ENCODE measurements around the gene RHOB.

Gene RHOB

DNA sequence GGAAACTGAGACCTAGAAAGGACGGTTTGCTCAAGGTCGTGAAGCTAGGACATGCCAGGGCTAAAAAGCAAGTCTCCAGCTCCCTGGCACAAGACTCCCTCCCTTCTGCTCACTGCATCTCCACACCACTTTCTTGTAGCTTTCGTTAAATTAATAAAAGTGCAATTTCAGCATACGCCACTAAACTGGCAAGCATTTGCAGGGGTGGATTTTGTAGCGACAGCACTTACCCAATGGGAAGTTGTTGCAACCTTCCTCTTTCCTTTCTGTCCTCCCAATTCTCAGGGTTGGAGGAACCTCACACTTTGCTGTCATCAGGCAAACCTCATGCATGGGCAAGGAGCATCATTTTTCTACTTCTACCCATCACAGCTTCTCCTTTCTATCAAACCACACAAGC lies 7.4 kb upstream of the RHOB start:
- DNase-seq = no peak

DNA sequence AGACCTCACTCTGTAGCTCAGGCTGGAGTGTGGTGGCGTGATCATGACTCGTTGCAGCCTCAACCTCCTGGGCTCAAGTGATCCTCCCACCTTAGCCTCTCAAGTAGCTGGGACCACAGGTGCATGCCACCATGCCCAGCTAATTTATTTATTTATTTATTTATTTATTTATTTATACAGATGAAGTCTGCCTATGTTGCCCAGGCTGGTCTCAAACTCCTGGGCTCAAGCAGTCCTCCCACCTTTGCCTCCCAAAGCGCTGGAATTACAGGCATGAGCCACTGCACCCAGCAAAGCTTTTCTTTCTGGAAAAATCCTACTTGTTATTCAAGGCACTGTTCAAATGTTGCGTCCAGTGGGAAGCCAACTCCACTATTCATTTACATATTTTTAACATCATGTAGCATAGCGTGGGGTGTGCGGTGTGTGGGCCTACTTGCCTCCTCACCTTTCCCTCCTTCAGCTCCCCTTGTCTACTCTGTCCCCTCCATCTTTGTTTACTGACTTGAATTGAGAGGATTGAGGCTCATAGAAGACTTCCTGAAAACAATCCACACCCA lies 6.8 kb upstream of the RHOB start:
- DNase-seq = no peak

DNA sequence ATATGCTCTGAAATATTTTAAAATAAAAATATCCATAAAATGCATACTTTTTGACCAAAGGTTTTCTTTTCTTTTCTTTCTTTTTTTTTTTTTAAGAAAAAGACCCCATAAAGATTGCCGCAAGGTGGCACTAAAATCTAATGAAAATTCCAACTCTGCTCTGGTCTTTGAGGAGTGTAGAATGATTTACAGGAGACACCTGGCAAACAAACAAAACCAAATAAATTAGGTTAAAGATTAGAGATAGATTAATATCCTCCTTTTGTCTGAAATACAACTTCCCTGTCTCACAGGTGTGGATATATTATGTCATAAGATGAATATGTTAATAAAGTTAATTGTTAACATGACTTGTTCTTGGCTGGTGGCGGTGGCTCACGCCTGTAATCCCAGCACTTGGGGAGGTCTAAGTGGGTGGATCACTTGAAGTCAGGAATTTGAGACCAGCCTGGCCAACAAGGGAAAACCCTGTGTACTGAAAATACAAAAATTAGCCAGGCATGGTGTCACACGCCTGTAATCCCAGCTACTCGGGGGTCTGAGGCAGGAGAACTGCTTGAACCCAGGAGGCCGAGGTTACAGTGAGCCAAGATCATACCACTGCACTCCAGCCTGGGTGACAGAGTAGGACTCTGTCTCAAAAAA lies 3.5 kb upstream of the RHOB start:
- peak; percentile 87 for DNase-seq

DNA sequence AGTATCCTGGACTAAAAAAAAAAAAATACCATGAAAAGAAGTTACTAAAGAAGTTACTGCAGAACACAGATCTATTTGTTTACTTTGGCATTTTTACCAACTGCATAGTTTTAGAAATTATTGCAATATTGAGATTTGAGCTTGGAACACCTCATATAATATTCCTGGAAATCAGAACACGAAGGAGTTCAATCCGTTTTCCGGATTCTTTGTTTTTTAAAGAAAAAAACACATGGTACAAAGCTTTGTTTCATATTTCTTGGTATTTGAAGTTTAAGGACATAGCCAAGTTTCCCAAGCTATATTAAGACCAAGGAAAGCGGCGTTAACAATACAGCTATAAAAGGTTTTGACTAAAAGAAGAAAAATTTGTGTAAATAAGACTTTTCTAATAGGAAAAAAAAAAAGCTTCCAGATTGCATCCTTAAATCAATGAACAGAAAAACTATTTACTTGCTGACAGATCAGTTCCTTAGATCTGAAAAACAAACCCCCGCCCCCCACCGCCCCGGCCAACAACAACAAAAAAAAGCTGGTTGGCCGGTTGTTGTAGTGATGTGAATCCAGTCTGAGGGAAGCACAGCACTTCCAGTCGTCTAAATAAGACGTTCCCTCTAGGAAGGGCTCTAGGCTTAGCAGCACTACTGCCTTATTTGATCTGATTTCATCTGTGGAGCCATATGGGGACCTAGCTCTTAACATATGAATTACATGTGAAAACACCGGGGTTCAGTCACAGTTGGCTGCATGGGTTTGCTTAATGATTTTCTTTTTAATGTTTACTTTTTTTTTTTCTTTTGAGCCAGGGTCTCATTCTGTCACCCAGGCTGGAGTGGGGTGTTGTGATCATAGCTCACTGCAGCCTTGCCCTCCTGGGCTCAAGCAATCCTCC lies 2.5 kb upstream of the RHOB start:
- peak; percentile 21 for DNase-seq

DNA sequence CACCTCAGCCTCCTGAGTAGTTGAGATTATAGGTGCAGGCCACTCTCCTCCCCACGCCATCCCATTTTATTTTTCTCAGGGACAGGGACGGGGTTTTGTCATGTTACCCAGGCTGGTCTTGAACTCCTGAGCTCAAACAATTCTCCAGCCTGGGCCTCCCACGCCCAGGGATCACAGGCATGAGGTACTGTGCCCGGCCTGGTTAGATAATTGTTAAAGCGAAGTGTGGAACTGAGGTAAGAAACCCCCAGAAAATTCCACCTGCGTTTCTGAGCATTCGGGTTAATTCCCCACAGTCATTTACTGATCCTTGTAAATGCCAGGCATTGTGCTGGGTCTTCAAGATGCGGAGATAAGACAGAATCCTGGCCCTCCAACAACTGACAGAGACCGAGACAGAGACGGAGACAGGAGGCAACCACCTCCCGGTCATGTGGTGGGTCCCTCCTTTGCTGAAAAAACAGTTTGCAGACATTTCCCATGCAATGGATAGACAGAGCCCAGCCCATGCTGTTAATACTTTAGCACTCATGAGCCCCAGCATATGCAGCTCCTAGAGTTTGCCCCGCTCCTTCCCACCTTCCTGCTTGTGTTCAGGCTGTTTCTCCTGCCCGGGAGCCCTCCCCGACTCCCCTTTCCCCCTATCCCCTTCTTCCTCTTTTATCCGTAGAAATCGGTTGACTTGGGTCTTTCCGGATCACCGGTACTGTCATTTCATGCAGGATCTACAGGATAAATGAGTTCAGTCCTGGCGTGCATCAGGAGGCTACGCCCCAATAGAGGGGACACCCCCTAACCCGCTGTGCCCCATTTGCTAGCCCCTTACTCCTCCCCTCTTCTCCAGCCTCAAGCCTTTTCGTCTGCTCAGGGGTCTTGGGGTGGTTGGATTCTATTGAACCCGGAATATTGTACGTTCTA lies 1.6 kb upstream of the RHOB start:
- DNase-seq = no peak

DNA sequence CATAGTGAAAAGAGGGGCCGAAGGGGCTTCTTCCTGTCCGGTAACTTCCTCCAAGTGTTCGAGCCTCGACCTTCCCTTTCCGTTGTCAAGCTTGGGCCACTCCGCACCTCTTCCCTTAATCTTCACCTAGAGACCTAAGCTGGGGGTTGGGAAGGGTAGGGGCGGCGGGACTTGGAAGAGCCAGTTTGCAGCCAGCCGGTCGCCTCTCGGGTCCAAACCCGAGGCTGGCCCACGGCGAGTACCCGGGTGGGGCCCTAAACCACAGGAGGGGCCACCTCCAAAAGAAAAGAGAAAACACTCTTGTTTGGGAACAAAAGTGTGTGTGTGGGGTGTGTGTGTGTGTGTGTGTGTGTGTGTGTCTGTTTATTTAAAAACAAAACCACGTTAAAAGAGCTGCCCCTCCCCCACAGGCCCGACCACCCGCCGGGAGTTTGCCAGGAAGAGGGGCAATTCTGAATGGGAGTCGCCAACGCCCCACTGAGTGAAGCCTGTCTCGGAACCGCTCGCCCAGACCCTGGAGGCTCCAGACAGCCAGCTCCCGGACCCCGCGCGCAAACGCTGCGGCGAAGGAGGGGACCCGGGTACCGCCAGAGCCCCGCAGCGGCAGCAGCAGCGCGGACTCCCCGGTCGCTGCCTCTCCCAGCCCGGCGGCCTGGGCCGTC lies 488 bp upstream of the RHOB start:
- no peak for DNase-seq

DNA sequence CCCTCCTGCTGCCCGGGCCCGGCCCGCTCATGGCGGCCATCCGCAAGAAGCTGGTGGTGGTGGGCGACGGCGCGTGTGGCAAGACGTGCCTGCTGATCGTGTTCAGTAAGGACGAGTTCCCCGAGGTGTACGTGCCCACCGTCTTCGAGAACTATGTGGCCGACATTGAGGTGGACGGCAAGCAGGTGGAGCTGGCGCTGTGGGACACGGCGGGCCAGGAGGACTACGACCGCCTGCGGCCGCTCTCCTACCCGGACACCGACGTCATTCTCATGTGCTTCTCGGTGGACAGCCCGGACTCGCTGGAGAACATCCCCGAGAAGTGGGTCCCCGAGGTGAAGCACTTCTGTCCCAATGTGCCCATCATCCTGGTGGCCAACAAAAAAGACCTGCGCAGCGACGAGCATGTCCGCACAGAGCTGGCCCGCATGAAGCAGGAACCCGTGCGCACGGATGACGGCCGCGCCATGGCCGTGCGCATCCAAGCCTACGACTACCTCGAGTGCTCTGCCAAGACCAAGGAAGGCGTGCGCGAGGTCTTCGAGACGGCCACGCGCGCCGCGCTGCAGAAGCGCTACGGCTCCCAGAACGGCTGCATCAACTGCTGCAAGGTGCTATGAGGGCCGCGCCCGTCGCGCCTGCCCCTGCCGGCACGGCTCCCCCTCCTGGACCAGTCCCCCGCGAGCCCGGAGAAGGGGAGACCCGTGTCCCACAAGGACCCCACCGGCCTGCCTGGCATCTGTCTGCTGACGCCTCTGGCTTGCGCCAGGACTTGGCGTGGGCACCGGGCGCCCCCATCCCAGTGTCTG lies 767 bp downstream of the RHOB start:
- DNase-seq = peak; percentile 26

DNA sequence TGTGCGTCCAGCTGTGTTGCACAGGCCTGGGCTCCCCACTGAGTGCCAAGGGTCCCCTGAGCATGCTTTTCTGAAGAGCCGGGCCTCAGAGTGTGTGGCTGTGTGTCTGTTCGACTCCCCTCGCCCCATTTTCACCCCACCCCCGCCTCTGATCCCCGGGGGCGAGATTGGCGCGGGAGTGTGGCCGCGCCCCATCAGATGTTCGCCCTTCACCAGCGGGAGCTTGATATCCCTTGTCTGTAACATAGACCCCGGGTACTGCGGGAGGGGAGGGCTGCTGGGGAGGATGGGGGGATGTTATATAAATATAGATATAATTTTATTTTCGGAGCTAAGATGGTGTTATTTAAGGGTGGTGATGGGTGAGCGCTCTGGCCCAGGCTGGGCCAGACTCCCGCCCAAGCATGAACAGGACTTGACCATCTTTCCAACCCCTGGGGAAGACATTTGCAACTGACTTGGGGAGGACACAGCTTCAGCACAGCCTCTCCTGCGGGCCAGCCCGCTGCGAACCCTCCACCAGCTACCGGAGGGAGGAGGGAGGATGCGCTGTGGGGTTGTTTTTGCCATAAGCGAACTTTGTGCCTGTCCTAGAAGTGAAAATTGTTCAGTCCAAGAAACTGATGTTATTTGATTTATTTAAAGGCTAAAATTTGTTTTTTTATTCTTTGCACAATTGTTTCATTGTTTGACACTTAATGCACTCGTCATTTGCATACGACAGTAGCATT lies 1.5 kb downstream of the RHOB start:
- no peak for DNase-seq

DNA sequence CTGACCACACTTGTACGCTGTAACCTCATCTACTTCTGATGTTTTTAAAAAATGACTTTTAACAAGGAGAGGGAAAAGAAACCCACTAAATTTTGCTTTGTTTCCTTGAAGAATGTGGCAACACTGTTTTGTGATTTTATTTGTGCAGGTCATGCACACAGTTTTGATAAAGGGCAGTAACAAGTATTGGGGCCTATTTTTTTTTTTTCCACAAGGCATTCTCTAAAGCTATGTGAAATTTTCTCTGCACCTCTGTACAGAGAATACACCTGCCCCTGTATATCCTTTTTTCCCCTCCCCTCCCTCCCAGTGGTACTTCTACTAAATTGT lies 2.1 kb downstream of the RHOB start:
- DNase-seq = no peak

DNA sequence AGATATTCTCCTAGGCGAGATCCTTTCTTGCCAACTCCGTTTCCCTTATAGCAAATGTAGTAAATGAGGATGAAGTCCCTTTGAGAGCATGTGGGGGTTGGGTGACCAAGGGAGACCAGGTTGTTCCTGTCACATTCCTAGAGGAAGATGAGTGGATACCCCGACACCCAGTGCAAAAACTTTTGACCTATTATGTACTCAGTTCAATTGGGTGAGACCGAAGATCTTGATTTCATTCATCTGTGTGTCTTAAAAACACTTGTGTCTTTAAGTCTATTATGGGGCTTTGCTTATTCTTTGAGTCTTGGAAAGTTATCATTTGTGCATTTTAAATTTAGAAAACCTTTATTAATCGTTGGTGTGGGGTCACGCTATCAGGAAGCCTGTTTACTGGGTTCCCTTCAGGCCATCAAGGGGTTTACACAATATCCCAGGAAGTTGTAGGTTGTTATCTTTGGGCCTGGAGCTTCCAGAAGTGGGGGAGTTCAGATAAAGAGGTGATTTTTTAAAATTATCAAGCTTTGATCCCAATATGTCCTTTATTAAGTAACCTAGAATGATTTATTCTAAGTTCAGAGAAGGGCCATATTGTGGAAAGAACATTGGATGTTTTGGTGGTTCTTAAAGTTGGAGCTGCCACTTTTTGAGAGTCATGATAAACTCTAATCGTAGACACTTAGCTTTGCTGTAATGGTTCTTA lies 2.8 kb downstream of the RHOB start:
- no peak for DNase-seq

DNA sequence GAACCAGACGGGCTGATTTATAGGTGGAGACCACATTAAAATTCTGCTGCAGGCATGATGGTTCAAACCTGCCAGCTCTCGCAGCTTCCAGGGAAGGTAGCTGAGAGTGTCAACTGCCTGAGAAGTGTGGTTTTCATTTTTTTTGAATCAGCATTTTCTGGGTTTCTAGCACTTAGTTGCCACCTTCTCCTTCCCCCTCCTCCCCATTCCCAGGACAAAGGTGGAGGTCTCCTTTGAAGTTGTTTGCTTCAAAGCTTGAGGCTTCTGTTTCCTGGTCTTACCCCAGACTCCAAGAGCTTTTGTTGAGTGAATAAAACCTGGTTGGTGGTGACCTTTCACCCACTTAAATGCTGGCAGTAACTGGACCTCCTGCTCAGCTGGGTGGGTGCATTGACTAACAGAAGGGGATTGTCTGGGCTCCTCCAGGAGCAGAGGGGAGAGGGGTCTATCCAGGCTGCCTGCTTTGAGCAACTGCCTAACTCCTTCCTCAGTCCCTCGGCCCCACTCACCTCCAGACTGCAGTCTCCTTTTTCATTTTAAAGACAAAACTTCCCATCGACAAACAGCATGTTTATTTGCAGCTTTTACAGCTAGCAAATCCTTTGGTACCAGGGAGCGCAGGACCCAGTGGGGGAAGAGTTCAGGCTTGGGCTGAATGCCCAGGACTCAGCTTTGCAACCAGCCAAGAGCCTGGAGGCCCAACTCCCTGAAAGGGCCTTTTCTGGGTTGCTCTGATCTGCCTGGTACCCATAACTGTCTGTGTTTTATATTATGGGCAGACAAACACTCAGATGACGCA lies 3.5 kb downstream of the RHOB start:
- DNase-seq = no peak

DNA sequence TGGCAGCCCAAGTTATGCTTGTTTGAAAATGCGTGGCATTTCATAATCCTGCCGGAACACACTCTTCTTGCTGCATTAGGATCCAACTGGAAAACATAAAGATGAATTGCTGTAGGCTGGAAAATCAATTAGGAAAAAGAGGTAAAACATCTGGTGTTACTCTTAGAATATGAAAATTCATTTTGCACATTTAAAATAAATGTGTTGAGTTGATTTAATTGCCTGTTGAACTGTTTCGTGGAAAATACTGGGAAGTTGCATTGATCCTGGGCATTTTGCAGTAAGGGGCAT lies 4.1 kb downstream of the RHOB start:
- no peak for DNase-seq

DNA sequence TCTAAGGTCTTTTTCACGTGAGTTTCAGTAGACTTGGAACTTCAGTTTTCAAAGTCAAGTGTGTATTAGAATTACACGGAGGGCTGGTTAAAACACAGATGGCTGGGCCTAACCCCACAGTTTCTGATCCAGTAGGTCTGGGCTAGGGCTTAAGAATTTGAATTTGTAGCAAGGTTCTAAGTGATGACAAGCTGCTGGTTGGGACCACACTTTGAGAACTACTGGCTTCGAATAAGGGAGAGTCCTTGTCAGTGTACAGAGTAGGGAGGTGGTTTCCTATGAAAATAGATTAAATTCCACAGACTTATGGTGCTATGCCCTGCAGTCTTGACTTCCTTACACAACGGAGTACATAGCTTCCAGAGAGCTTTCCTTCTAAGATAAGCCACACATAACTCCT lies 4.5 kb downstream of the RHOB start:
- no peak for DNase-seq

DNA sequence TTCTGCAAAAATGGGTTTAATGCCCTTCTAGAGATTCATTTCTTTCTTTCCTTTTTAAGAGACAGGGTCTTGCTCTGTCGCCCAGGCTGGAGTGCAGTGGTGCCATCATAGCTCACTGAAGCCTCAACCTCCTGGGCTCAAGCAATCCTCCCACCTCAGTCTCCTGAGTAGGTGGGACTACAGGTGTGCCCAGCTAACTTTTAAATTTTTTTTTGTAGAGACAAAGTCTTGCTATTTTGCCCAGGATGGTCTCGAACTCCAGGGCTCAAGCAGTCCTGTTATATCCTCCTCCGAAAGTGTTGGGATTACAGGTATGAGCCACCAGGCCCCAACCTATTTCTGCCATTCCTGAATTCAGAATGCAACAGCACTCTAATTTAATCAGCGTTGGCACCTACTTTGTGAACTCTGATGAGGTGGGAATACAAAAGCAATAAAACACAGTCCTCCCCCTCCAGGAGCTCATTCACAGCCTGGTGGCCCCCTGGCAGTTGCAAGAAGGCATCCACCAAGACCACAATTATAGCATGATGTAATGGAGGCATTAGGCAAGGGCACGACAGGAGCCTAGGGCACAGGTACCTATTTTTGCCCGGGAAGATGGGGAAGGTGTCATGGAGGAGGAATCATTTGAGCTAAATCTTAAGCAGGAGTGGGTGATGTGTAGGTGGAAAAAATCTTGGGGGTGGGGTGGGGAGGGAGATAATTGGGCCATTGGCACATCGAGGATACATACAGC lies 5.1 kb downstream of the RHOB start:
- no peak for DNase-seq

DNA sequence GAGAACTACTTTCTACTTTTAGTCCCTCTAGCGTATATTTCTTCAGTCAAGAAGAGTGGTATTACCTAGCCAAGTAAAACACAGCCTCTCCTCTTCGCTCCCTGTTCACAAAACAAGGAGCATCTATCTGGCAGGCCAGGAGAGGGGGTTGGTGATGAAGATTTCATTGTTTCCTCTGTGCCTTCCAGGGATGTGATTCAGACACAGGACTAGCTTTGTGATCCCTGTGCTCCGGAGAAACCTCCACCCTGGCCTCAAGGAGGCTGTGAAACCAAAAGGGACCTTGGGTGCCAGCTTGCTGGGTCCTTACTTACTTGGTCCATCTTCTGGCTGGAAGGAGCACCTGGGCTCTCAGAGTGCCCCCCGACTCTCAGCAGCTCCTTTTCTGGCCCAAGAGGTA lies 5.7 kb downstream of the RHOB start:
- DNase-seq = no peak

DNA sequence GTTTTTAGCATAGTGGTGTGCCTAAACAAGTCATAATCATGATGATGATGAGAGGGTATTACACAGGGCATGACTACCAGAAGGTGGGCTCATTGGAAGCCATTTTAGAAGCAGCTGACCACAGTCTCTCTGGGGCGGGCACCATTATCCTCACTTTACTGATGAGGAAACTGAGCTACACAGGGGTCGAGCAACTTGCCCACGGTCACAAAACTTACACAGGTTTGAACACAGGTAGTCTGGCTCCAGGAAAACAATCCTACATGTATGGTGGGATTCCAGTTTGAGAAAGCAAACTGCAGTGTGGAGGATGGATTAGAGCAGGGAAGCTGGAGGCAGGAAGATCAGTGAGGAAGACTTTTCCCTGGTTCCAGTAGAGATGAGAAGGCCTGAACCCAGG lies 6.2 kb downstream of the RHOB start:
- DNase-seq = no peak

DNA sequence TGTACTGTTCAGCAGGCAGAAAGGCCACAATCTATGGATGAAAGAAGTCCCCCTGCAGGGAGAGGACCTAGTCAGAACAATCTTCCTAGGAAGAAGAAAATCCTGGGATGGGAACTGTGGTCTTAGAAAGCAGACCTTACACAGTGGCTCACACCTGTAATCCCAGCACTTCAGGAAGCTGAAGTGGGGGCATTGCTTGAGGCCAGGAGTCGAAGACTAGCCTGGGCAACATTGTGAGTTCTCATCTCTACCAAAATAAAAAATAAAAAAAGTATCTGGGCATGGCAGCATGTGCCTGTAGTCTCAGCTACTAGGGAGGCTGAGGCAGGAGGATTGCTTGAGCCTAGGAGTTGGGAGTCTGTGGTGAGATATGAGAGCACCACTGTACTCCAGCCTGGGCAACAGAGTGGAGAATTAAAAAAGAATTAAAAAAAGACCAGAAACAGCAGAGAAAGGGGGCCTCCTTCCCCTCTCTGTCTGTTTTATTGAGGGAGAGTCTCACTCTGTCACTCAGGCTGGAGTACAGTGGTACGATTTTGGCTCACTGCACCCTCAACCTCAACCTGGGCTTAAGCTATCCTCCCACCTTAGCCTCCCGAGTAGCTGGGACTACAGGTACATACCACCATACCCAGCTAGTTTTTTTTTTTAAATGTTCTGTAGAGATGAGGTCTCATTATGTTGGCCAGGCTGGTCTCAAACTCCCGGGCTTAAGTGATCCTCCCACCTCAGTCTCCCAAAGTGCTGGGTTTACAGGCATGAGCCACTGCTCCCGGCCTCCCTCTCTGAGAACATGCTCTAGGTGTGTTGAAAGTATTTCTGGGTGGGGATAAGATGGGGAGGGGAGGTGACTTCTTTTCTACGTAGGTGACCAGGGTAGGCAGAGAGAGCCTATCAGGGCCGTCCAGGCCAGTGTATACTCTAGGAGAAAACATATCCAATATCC lies 7.4 kb downstream of the RHOB start:
- no peak for DNase-seq

DNA sequence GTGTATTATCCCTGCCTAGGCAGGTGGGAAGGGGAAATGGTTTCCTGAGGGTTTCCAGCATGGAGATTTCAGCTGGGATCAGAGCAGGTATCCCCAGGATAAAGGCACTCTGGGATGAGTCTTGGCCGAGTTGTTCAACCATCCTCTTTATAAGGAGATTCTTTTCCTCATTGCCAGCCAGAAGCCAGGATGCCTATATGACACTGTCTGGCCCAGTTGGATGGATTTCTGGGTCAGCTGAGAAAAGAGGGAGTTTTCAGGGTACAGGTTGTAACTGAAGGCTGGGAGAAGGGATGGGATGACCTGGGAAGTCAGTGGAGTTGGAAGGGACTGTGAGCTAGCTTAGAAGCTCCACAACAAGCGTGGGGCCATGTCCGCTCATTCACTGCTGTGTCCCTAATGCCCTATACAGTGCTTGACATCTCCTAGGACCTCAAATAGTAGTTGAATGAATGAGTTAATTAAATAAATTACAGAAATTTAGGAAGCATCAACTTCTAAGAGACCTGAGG lies 8.3 kb downstream of the RHOB start:
- no peak for DNase-seq

All from NCI-H1694 treated with DMSO at 0.1 percent for 48 hours (cell line).